HG03025 (cell line): Measurements from ENCODE around the gene ULK3.
A peak's percentile ranks its signal among the peaks of the same experiment; 100 is the strongest.

Source experiments
- ATAC-seq: cut with Tn5 transposase; IDR thresholded peaks from one replicate; pipeline ENCODE4 v1.9.1; 2021; ENCODE audit warnings: mild to moderate bottlenecking, moderate library complexity; ENCODE audit not compliant: unreplicated experiment, low FRiP score

The ULK3 gene

GRCh38 chr15:74801311-74801997, 41.5 kb downstream of the ULK3 start:
- ATAC-seq, result no peak

- ATAC-seq, result no peak
Measured at GRCh38 chr15:74800559-74801094, 42.3 kb downstream of the ULK3 start.

GRCh38 chr15:74799856-74800558, 42.9 kb downstream of the ULK3 start:
- ATAC-seq, result peak; percentile 57

GRCh38 chr15:74799255-74799855, 43.6 kb downstream of the ULK3 start:
- no peak for ATAC-seq

- no peak for ATAC-seq
Measured at GRCh38 chr15:74798388-74799254, 44.3 kb downstream of the ULK3 start.

- ATAC-seq, result no peak
Measured at GRCh38 chr15:74795966-74796625, 46.9 kb downstream of the ULK3 start.

- ATAC-seq, result no peak
Measured at GRCh38 chr15:74794970-74795349, 48.0 kb downstream of the ULK3 start.

GRCh38 chr15:74794248-74794969, 48.5 kb downstream of the ULK3 start:
- no peak for ATAC-seq

GRCh38 chr15:74793135-74794028, 49.6 kb downstream of the ULK3 start:
- ATAC-seq, result no peak

GRCh38 chr15:74792227-74793016, 50.5 kb downstream of the ULK3 start:
- ATAC-seq, result no peak

- no peak for ATAC-seq
Measured at GRCh38 chr15:74791667-74792066, 51.3 kb downstream of the ULK3 start.

GRCh38 chr15:74791007-74791406, 51.9 kb downstream of the ULK3 start:
- no peak for ATAC-seq

GRCh38 chr15:74790080-74790916, 52.7 kb downstream of the ULK3 start:
- ATAC-seq, result no peak

- ATAC-seq, result no peak
Measured at GRCh38 chr15:74789741-74790079, 53.2 kb downstream of the ULK3 start.

- no peak for ATAC-seq
Measured at GRCh38 chr15:74789171-74789631, 53.8 kb downstream of the ULK3 start.

GRCh38 chr15:74788683-74789151, 54.2 kb downstream of the ULK3 start:
- no peak for ATAC-seq
